NCI-H2227 treated with DMSO at 0.1 percent for 48 hours (cell line): Measurements from ENCODE around the gene AGTRAP.

ENCODE experiments used
- DNase-seq: peaks from one replicate; lab custom pipeline; 2025; lab: John Stamatoyannopoulos, UW

Gene AGTRAP

GRCh38 chr1:11736746-11737639 lies 1.1 kb downstream of the AGTRAP start:
- DNase-seq: no peak

- DNase-seq: no peak
Observed at GRCh38 chr1:11738096-11738495, 2.2 kb downstream of the AGTRAP start.

GRCh38 chr1:11738783-11739182 lies 2.8 kb downstream of the AGTRAP start:
- no peak for DNase-seq

- DNase-seq: no peak
Observed at GRCh38 chr1:11740258-11741192, 4.6 kb downstream of the AGTRAP start.

GRCh38 chr1:11741482-11741881 lies 5.5 kb downstream of the AGTRAP start:
- DNase-seq: no peak

- no peak for DNase-seq
Observed at GRCh38 chr1:11741919-11742558, 6.1 kb downstream of the AGTRAP start.

GRCh38 chr1:11744287-11744686 lies 8.4 kb downstream of the AGTRAP start:
- DNase-seq: no peak

GRCh38 chr1:11746092-11746491 lies 10.2 kb downstream of the AGTRAP start:
- DNase-seq: no peak

- no peak for DNase-seq
Observed at GRCh38 chr1:11746795-11747487, 11.0 kb downstream of the AGTRAP start.

GRCh38 chr1:11748294-11749202 lies 12.6 kb downstream of the AGTRAP start:
- no peak for DNase-seq

GRCh38 chr1:11749203-11749689 lies 13.3 kb downstream of the AGTRAP start:
- DNase-seq: no peak

- no peak for DNase-seq
Observed at GRCh38 chr1:11749996-11750395, 14.1 kb downstream of the AGTRAP start.

GRCh38 chr1:11751087-11751486 lies 15.2 kb downstream of the AGTRAP start:
- DNase-seq: no peak

GRCh38 chr1:11752359-11753088 lies 16.6 kb downstream of the AGTRAP start:
- DNase-seq: no peak

- DNase-seq: no peak
Observed at GRCh38 chr1:11753555-11754208, 17.7 kb downstream of the AGTRAP start.

- DNase-seq: no peak
Observed at GRCh38 chr1:11757047-11757446, 21.1 kb downstream of the AGTRAP start.

GRCh38 chr1:11759791-11760190 lies 23.9 kb downstream of the AGTRAP start:
- no peak for DNase-seq

GRCh38 chr1:11761285-11761684 lies 25.3 kb downstream of the AGTRAP start:
- DNase-seq: no peak

GRCh38 chr1:11761988-11762406 lies 26.1 kb downstream of the AGTRAP start, which contains the start of gene C1orf167:
C1orf167 (plus strand) TSS chr1:11762193; CDS start chr1:11764401, 2,208 bp downstream.
- no peak for DNase-seq
